Sigmoid colon (tissue), 7 donors: ENCODE results near the gene GNG2. TPM values are rescaled to one million over a fixed set of nuclear protein-coding genes. Genes with fewer than 3 reads are reported as not detected.
A peak's percentile ranks its signal among the peaks of the same experiment; 100 is the strongest.

Source experiments
- DNase-seq: peaks from one replicate; pipeline ENCODE4 v3.0.0-alpha.2; 2019
- H3K27ac ChIP-seq, 4 donors: fragments of 200-600 bp; sonication (generic); one replicate each; pipeline ENCODE4 v1.5.1; 2016 to 2019; ENCODE audit warnings: mild to moderate bottlenecking in 1 of 4
- H3K27me3 ChIP-seq, 3 donors: fragments of 200-600 bp; sonication (generic); one replicate each; pipeline ENCODE4 v1.5.1; 2019; ENCODE audit warnings: mild to moderate bottlenecking in 1 of 3
- H3K36me3 ChIP-seq, 4 donors: fragments of 200-600 bp; sonication (generic); one replicate each; pipeline ENCODE4 v1.5.1; 2016 to 2019
- H3K4me1 ChIP-seq, 4 donors: fragments of 200-600 bp; sonication (generic); one replicate each; pipeline ENCODE4 v1.5.1; 2017 to 2019
- H3K4me3 ChIP-seq, 4 donors: fragments of 200-600 bp; sonication (generic); one replicate each; pipeline ENCODE4 v1.5.1; 2017 to 2019; ENCODE audit warnings: mild to moderate bottlenecking in 2 of 4, moderate library complexity in 1 of 4
- H3K9me3 ChIP-seq, 4 donors: fragments of 200-600 bp in 3 of 4; sonication (generic) in 3 of 4; one replicate each; pipeline versions ENCODE4 v1.5.1 to v1.6.1; 2013 to 2019
- CTCF ChIP-seq, 4 experiments: fragments of 450-650 bp in 3 of 4; fragments of 200-600 bp in 1 of 4; IDR thresholded peaks; one replicate each; pipeline ENCODE4 v1.5.1; 2016 to 2019; ENCODE audit warnings: antibody characterized with exemption in 4 of 4, mild to moderate bottlenecking in 3 of 4, moderate library complexity in 2 of 4
- EP300 ChIP-seq, 4 donors: sonication (generic); formaldehyde crosslinking; IDR thresholded peaks; one replicate each; pipeline ENCODE4 v1.6.1; 2017; ENCODE audit warnings: antibody characterized with exemption in 4 of 4
- POLR2A ChIP-seq, 2 donors: fragments of 450-650 bp; IDR thresholded peaks; one replicate each; pipeline ENCODE4 v1.6.1; 2016; ENCODE audit warnings: antibody characterized with exemption in 2 of 2, mild to moderate bottlenecking in 2 of 2, moderate library complexity in 2 of 2
- POLR2AphosphoS5 ChIP-seq, 4 donors: sonication (generic); formaldehyde crosslinking; IDR thresholded peaks; one replicate each; pipeline ENCODE4 v1.6.1; 2017; ENCODE audit warnings: antibody characterized with exemption in 4 of 4
- WGBS, 2 donors: extraction: QIAGEN DNeasy Blood & Tissue Kit; methylation state at CpG; one replicate each; pipeline ENCODE4 v1.1.7; 2013; 5-methylcytosine and 5-hydroxymethylcytosine counted together
- intact Hi-C: fragments of 100-400 bp; cut with DNase I; formaldehyde crosslinking; loops from one replicate; pipeline ENCODE4 v1.15.1; 2023
- polyA plus RNA-seq, 3 donors: library from polyadenylated mRNA; stranded (reverse); fragments of 200-250 nt; gene quantifications; one replicate each; pipeline ENCODE4 v1.2.3, GENCODE V29; 2013
- total RNA-seq, 4 donors: library from RNA; depleted of rRNA; stranded (reverse); fragments of >200 nt; gene quantifications; one replicate each; pipeline ENCODE4 v1.1.0, GENCODE V29; 2016
- donor health status: healthy with polysubstance abuse.
- donor health status: Bipolar disorder and iron deficiency.
- donor health status: healthy.

Gene GNG2
- total and polyA plus RNA-seq, 7 donors, result 9.5 to 44.2 (median 27.3) TPM

GRCh38 chr14:51931308-51931707 is 70.9 kb downstream of the GNG2 start:
- Histone ChIP-seq H3K36me3 (no peaks in the 10 kb centered on the region), H3K27ac (no peak overlapping the region), H3K9me3 (no peaks in the 10 kb centered on the region), H3K4me3 (no peak overlapping the region), H3K4me1 (peaks cover 0 to 21% (median 7%) of the 10 kb centered on the region in 4 donors), H3K27me3 (no peaks in the 10 kb centered on the region)
- DNase-seq, result no peak
- TF ChIP-seq CTCF (IDR thresholded peaks at IDR 0.05) (no peak), EP300 (IDR thresholded peaks at IDR 0.05) (no peak), POLR2A (IDR thresholded peaks at IDR 0.05) (no peak), POLR2AphosphoS5 (IDR thresholded peaks at IDR 0.05) (no peak)
- WGBS, 2 donors, result 73 to 80% methylated on average over 2 of the region's 2 CpGs
- intact Hi-C loops, result no loop called here

GRCh38 chr14:51933191-51933590 is 72.8 kb downstream of the GNG2 start:
- no peaks in the 10 kb centered on the region for H3K9me3 ChIP-seq
- TF ChIP-seq POLR2A (IDR thresholded peaks at IDR 0.05) (no peak), POLR2AphosphoS5 (IDR thresholded peaks at IDR 0.05) (no peak), EP300 (IDR thresholded peaks at IDR 0.05) (no peak), CTCF (IDR thresholded peaks at IDR 0.05) (no peak)

GRCh38 chr14:51938137-51938536 is 77.7 kb downstream of the GNG2 start:
- WGBS, 2 donors, result 94 to 97% methylated on average over 1 of the region's 1 CpG
- Histone ChIP-seq H3K36me3 (no peaks in the 10 kb centered on the region), H3K4me1 (no peaks in the 10 kb centered on the region), H3K9me3 (no peaks in the 10 kb centered on the region), H3K27me3 (no peaks in the 10 kb centered on the region), H3K27ac (peak overlapping the region in 1 of 4 donors; percentile 54), H3K4me3 (no peak overlapping the region)
- no peak for DNase-seq
- intact Hi-C loops, result no loop called here
- no peak for TF ChIP-seq CTCF (IDR thresholded peaks at IDR 0.05)
- TF ChIP-seq POLR2AphosphoS5 (IDR thresholded peaks at IDR 0.05), result no peak
- TF ChIP-seq EP300 (IDR thresholded peaks at IDR 0.05), result no peak
- no peak for TF ChIP-seq POLR2A (IDR thresholded peaks at IDR 0.05)

More at GRCh38 chr14:51933191-51933590, 72.8 kb downstream of the GNG2 start:
- WGBS, 2 donors, result 39 to 43% methylated on average over 3 of the region's 3 CpGs
- no peak overlapping the region for H3K27ac ChIP-seq
- intact Hi-C loops, result no loop called here
- H3K4me3 ChIP-seq, result no peak overlapping the region
- peaks cover 0 to 15% (median 7%) of the 10 kb centered on the region in 4 donors for H3K4me1 ChIP-seq
- no peaks in the 10 kb centered on the region for H3K27me3 ChIP-seq
- no peaks in the 10 kb centered on the region for H3K36me3 ChIP-seq
- no peak for DNase-seq

- WGBS, 2 donors, result 88 to 92% methylated on average over 3 of the region's 3 CpGs
- intact Hi-C loops, result no loop called here
- no peak for DNase-seq
- Histone ChIP-seq H3K9me3 (no peaks in the 10 kb centered on the region), H3K4me1 (no peaks in the 10 kb centered on the region), H3K36me3 (no peaks in the 10 kb centered on the region), H3K4me3 (no peak overlapping the region), H3K27me3 (no peaks in the 10 kb centered on the region), H3K27ac (peak overlapping the region in 2 of 4 donors; percentile 45 to 54)
- no peak for TF ChIP-seq POLR2AphosphoS5 (IDR thresholded peaks at IDR 0.05)
- TF ChIP-seq POLR2A (IDR thresholded peaks at IDR 0.05), result no peak
- TF ChIP-seq EP300 (IDR thresholded peaks at IDR 0.05), result no peak
- no peak for TF ChIP-seq CTCF (IDR thresholded peaks at IDR 0.05)
These were observed 78.4 kb downstream of the GNG2 start for GRCh38 chr14:51938821-51939220.

- H3K36me3 ChIP-seq, result no peaks in the 10 kb centered on the region
- WGBS, 2 donors, result 75 to 88% methylated on average over 6 of the region's 6 CpGs
- TF ChIP-seq EP300 (IDR thresholded peaks at IDR 0.05), result no peak
- no peak for TF ChIP-seq POLR2A (IDR thresholded peaks at IDR 0.05)
- peak in 3 of 4 donors; percentile 25 to 76 (median 58) for TF ChIP-seq POLR2AphosphoS5 (IDR thresholded peaks at IDR 0.05)
- TF ChIP-seq CTCF (IDR thresholded peaks at IDR 0.05), result no peak
- H3K27me3 ChIP-seq, result no peaks in the 10 kb centered on the region
- peak overlapping the region in 2 of 4 donors; percentile 45 to 54 for H3K27ac ChIP-seq
- H3K9me3 ChIP-seq, result no peaks in the 10 kb centered on the region
- no peak overlapping the region for H3K4me3 ChIP-seq
- intact Hi-C loops, result no loop called here
- peak; percentile 71 for DNase-seq
- no peaks in the 10 kb centered on the region for H3K4me1 ChIP-seq
These were observed 78.8 kb downstream of the GNG2 start for GRCh38 chr14:51939226-51939625.
